ENCODE measurements around the gene EGFLAM.
A peak's percentile ranks its signal among the peaks of the same experiment; 100 is the strongest.
"Not testable (repeated sequence)": the region's sequence is repeated elsewhere in the genome, so short reads cannot be mapped to it uniquely, and the experiment has no call there.

Gene EGFLAM

DNA sequence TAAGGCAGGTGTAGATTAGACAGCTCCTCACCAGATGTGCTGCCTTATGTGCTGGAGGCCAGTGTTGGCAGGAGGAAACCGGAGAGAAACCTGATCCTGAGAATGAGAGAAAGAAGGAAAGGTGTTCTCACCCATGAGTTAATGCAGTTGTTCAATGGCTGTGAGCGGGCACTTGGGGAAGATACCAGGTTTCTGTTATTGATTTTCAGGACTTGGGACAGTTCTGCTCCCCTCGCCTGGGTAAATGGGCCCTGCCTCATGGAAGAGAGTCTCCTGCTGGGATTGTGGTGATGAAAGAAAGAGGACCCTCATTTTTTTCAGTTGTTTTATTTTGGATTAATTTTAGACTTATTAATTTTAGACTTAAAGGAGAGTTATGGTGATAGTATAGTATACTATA, 59.5 kb downstream of the EGFLAM start:
- in situ Hi-C loops (cut with MboI; ENCODE audit: low pct_unique_long_range_greater_than_20kb, low sequenced_read_pairs), result no loop called here
- DNase-seq, result no peak

DNA sequence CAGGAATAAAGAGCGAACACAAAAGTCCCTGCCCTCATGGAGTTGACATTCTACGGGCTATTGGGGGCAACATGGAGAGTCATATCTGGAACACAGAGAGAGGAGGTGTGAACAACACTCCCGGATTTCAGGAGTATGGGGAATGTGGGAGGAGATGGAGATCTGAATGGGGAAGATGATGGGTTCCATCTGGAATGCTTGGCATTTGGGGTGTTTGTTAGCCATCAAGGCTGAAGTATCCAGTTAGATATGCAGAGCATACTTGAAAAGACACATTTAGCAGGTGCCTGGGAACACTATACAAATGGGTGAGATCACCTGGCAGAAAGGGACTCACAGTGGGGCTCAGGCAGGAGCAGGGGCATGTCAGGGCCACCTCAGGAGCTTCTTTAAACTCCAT, 61.1 kb downstream of the EGFLAM start:
- DNase-seq, result no peak
- in situ Hi-C loops (cut with MboI; ENCODE audit: low pct_unique_long_range_greater_than_20kb, low sequenced_read_pairs), result no loop called here

DNA sequence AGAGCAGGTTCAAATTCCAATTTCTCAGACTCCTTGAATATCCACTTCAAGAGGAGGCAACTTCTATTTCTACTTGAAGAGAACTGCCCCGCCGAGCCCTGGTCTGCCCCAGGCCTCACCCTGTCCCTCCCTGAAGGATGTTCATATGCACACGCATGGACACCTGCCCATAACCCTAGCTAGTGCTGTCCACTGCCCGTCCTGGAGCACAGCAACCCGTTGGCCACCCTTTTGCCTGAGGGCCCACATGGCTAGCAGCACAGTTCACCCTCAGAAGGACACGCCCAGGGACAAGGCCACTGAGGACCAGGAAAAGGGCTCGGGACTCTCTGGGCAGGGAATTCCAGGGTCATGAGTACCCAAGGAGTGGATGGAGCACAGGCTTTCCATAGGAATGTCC, 63.6 kb downstream of the EGFLAM start:
- in situ Hi-C loops (cut with MboI; ENCODE audit: low pct_unique_long_range_greater_than_20kb, low sequenced_read_pairs), result no loop called here
- no peak for DNase-seq

DNA sequence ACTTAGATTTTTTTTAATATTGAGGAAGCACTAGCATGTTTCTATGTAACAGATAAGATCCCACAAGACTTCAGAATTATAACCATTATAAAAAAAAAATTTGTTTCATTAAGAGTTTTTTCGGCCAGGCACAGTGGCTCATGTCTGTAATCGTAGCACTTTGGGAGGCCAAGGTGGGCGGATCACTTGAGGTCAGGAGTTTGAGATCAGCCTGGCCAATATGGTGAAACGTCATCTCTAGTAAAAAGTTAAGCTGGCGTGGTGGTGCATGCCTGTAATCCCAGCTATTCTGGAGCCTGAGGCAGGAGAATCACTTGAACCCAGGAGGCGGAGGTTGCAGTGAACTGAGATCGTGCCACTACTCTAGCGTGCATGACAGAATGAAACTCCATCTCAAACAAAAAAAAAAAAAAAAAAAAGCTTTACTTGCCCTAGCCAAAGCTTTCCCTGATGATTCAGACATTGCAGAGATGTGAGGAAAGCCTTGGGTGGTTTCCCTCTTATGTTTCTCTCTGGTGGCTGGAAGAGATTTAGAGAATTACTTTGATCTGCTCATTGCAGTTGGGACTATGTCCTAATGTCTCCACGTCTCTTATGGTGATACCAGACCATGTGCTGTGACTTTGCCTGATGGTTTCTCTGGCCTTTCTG, 65.4 kb downstream of the EGFLAM start:
- no peak for DNase-seq
- in situ Hi-C loops (cut with MboI; ENCODE audit: low pct_unique_long_range_greater_than_20kb, low sequenced_read_pairs), result no loop called here

DNA sequence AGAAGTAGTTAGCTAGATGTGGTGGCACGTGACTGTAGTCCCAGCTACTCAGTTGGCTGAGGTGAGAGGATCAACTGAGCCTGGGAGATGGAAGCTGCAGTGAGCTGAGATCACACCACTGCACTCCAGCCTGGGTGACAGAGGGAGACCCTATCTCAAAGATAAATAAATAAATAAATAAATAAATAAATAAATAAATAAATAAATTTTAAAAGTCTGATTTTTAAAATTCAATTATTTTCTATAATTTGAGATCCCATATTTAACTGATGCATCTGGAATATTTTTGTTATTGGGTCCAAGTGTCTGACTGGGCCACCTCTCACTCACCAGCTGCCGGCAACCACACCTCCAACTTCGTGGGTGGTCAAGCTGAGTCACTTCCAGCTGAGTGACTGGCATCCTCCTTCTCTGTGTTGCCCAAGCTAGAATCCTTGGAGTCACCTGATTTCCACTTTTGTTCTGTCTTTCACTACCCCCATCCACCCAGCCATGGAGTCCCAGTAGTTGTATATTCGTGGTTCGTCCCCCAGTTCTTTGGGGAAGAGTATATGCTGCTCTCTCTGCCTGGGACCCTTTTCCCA, 70.9 kb downstream of the EGFLAM start:
- no peak for DNase-seq

DNA sequence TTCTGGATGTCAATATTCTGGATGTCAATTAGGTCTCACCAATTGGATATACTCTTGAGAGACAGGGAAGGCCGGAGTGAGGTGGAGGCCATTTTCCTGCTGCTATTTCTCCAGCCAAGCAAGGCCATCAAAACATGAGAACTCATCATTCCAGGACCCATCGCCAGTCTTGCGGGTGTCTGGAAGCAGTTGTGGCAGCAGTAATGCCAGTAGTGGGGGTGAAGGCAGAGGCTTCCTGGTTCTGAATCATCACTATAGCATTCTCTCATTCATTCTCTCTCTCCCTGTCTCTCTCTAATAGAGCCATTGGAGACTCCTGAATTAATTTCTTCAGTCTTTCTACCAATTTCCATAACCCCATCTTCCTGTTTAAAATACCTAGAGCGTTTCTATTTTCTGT, 71.8 kb downstream of the EGFLAM start:
- in situ Hi-C loops (cut with MboI; ENCODE audit: low pct_unique_long_range_greater_than_20kb, low sequenced_read_pairs), result no loop called here
- no peak for DNase-seq

More for the DNA sequence above, 70.9 kb downstream of the EGFLAM start:
- in situ Hi-C loops (cut with MboI; ENCODE audit: low pct_unique_long_range_greater_than_20kb, low sequenced_read_pairs), result no loop called here

DNA sequence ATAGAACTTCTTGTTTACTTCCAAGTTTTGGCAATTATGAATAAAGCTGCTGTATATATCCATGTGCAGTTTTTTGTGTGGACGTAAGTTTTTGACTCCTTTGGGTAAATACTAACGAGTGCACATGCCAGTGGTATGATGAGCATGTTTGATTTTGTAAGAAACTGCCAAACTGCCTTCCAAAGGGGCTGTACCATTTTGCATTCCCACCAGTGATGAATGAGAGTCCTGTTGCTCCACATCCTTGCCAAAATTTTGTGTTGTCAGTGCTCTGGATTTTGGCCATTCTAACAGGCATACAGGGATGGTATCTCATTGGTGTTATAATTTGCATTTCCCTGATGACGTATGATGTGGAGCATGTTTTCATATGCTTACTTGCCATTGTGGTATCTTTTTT, 73.5 kb downstream of the EGFLAM start:
- DNase-seq, result no peak
- in situ Hi-C loops (cut with MboI; ENCODE audit: low pct_unique_long_range_greater_than_20kb, low sequenced_read_pairs), result no loop called here

DNA sequence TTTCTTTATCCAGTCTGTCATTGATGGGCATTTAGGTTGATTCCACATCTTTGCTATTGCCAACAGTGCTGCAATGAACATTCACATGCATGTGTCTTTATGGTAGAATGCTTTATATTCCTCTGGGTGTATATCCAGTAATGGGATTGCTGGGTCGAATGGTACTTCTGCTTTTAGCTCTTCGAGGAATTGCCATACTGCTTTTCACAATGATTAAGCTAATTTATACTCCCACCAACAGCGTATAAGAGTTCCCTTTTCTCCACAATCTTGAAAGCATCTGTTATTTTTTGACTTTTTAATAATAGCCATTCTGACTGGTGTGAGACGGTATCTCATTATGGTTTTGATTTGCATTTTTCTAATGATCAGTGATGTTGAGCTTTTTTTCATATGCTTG, 74.8 kb downstream of the EGFLAM start:
- DNase-seq, result peak; percentile 19
- in situ Hi-C loops (cut with MboI; ENCODE audit: low pct_unique_long_range_greater_than_20kb, low sequenced_read_pairs), result not testable (repeated sequence)

DNA sequence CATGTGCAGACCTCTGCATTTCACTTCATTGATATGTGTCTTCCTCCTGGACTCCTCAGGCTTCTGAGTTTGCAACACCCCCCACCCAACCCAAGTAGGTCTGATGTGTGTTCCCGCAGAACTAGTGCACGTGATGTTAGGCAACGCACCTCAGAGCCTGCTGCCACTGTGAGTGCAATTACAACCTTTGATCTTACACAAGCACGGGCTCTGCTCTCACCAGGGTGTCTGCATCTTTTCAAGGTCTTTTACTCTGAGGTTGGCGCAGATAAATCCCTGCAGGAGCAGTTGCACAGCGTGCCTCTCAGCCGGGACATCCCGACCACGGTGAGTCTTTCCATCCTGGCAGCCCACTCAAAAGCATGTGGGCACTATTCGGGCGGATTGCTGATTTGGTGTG, 80.1 kb downstream of the EGFLAM start:
- DNase-seq, result no peak
- in situ Hi-C loops (cut with MboI; ENCODE audit: low pct_unique_long_range_greater_than_20kb, low sequenced_read_pairs), result no loop called here

DNA sequence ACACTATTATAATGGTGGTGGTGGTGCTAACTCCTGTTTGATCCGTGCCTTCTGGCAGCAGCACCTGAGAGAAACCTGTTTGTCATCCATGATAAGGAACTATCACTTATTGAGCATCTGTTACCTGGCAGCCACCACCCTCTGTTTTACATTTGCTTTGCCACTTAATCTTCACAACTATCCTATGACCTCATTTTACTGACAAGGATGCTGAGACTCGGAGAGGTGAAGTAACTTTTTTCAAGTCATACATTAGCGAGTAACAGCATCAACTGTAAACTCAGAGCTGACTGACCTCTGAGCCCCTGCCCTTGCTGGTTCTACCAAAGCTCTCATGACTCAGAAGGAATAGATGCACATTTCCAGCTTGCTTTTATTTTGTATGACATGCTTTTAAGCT, 81.1 kb downstream of the EGFLAM start:
- no peak for DNase-seq
- in situ Hi-C loops (cut with MboI; ENCODE audit: low pct_unique_long_range_greater_than_20kb, low sequenced_read_pairs), result no loop called here

DNA sequence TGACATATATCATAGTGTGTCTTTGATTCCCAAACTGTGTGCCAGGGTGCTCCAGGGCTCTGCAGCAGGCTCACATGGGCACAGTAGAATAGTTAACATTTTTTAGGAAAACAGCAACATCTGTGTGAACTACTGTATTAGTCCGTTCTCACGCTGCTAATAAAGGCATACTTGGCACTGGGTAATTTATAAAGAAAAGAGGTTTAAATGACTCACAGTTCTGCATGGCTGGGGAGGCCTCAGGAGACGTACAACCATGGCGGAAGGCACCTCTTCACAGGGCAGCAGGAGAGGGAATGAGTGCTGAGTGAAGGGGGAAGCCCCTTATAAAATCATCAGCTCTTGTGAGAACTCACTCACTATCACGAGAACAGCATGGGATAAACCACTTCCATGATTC, 82.7 kb downstream of the EGFLAM start:
- in situ Hi-C loops (cut with MboI; ENCODE audit: low pct_unique_long_range_greater_than_20kb, low sequenced_read_pairs), result no loop called here

DNA sequence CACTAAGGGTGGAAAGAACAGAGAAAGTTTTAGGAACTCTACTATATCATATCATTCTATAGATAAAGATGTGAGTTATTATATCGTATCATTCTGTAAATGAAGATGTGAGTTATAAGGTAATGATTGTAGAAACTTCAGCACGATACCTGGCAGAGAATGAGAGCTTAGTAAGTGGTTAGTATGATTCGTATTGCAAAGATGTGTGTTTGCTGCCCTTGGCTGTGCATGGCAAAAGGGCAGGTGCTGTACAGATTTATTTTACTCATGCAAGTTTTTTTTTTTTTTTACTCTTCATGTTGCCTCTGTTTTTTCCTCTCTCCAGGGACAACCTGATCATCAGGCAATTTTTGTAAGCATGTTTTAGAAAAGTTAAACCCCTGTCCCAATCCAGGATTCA, 83.3 kb downstream of the EGFLAM start:
- in situ Hi-C loops (cut with MboI; ENCODE audit: low pct_unique_long_range_greater_than_20kb, low sequenced_read_pairs), result no loop called here
- DNase-seq, result no peak

More for the DNA sequence above, 82.7 kb downstream of the EGFLAM start:
- DNase-seq, result no peak

DNA sequence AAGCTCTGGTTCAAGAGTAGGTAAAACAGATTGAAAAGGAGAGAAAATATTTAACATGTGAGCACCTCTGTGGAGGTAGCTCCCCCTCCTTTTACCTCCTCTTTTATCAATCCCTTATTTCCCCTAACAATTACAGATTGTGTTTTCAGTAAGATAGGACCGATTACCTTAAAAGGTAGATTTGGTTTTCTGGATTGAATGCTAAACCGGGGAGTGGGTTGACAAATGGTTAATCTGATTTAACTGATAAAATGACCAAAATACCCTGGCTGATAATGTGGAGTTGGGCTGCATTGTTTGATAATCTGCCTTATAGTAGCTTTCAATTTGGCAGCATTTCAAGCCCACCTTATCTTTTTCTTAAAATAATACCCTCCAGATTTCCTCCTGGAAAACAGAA, 83.9 kb downstream of the EGFLAM start:
- no peak for DNase-seq
- in situ Hi-C loops (cut with MboI; ENCODE audit: low pct_unique_long_range_greater_than_20kb, low sequenced_read_pairs), result no loop called here

DNA sequence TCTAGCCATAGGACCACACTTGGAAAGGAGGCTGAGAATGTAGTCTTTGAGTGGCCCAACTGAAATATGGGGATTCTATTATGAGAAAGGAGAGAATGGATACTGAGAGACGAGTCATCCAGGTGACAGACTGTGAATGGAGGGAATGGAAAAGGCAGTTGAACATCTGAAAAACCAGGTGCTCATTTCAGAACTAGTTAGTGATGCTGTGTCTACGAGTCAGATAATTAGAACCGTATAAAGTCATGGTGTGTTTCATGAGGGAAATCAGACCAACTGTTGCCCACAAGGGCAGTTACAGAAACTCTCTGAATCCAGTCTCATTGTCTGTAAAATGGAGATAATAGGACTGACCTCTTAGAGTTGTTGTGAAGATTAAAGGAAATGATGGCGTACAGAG, 86.5 kb downstream of the EGFLAM start:
- in situ Hi-C loops (cut with MboI; ENCODE audit: low pct_unique_long_range_greater_than_20kb, low sequenced_read_pairs), result no loop called here

DNA sequence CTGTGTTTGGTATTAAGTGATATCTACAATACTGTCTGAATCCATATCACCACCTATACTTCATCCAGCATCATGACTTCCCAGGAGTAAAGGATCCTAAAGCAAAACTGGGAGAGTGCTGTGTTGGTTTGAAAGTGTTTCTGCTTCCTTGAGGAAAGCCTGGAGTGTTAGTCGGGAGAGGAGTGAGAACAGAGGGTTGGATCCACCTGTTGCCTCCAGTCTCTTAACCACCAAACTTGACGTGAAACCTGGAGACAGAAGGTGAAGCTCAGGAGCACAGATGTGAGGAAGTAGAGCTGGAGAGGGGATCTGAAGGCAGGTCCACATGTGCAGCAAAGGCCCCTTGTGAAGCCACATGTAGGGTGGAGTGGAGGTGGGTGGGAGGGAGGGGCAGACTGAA, 88.2 kb downstream of the EGFLAM start:
- DNase-seq, result no peak
- in situ Hi-C loops (cut with MboI; ENCODE audit: low pct_unique_long_range_greater_than_20kb, low sequenced_read_pairs), result no loop called here

More for the DNA sequence above, 86.5 kb downstream of the EGFLAM start:
- no peak for DNase-seq

DNA sequence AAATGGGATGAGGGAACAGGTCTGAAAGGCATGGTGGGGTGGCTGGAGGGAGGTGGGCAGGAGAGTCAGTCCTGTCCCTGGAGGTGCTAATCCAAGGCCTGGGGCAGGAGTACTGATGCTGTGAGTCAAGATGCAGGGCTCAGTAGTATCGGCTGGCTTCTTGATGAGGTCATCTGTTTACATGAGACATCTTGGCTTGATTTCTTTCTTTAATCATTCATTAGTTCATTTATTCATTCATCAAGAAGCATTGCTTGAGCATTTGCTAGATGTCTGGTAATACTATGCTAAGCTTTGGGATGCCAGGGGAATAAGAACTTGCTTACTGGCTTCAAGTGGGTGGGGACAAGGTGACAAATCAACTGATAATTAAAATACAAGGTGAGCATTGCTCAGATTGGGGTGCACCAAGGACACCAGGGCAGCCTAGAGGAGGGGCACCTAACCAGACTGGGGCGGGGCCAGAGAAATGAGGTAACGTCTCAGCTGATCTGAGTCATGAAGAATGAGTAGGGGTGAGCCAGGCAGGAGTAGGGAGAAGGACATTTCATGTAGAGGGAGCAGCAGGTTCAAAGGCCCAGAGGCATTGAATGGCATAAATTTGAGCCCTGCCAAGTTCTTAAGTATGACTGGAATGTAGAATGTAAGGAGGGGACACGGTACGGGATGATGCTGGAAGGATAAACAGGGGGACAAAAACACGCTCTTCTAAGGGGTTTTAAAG, 88.8 kb downstream of the EGFLAM start:
- in situ Hi-C loops (cut with MboI; ENCODE audit: low pct_unique_long_range_greater_than_20kb, low sequenced_read_pairs), result no loop called here
- no peak for DNase-seq

DNA sequence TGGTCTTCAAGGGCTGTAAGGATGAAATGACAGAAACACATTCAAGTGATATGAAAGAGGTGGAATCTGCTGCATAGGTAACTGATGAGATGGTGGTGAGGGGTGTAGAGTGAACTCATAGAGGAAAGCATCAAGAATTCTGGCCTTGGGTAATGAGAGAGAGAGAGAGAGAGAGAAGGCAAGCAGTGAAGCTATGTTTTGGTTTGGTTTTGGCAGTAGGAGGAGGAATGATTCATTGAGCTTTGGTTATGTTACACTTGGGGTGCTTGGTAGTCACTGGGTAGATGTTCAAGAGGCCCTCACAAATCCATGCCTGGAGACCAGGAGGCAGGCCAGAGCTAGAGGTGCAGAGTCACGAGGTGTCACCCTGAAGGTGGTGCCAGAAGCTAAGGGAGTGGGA, 89.5 kb downstream of the EGFLAM start:
- in situ Hi-C loops (cut with MboI; ENCODE audit: low pct_unique_long_range_greater_than_20kb, low sequenced_read_pairs), result no loop called here
- DNase-seq, result no peak

DNA sequence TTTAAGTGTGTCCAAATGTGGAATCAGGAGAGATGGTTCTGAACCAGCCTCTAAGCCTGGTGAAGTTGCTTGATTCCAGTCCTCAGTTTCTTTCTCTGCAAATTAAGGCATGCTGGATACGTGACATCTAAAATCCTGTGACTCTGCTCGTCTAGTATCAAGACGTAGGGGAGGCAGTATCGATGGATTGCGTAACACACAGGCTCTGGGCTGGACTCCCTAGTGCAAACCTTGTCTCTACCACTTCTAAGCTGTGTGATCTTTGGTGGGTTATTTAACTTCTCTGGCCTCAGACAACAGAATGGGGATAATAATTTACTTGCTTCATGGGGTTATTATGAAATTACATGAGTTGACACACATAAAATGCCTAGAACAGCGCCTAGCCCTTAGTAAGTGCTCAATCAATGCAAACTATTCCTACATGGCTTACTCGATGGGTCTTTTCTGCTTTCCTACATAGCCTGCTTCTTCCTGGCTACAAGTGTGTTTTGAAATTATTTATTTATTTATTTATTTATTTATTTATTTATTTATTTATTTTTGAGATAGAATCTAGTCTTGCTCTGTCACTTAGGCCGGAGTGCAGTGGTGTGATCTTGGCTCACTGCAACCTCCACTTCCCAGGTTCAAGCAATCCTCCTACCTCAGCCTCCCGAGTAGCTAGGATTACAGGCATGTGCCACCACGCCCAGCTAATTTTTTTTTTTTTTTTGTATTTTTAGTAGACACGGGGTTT, 102.1 kb downstream of the EGFLAM start:
- in situ Hi-C loops (cut with MboI; ENCODE audit: low pct_unique_long_range_greater_than_20kb, low sequenced_read_pairs), result no loop called here
- no peak for DNase-seq

DNA sequence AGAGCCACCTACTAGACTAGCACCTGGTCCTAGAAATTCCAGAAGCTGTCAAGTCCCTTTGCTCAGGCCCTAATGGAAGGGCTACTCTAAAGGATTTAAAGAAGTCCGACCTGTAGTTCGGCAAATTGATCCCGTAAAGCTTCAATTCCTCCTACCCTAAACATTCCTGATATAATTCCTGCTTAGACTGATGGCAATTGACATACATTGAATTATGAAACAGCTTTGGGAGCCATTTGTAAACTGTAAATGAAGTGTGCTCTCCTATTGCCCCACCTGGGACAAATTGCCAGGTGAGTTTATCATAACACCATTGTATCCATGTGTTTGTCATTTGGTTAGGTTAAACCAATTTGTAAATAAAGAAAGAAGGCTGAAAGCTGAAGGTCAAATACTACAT, 104.4 kb downstream of the EGFLAM start:
- DNase-seq, result no peak
- in situ Hi-C loops (cut with MboI; ENCODE audit: low pct_unique_long_range_greater_than_20kb, low sequenced_read_pairs), result no loop called here

DNA sequence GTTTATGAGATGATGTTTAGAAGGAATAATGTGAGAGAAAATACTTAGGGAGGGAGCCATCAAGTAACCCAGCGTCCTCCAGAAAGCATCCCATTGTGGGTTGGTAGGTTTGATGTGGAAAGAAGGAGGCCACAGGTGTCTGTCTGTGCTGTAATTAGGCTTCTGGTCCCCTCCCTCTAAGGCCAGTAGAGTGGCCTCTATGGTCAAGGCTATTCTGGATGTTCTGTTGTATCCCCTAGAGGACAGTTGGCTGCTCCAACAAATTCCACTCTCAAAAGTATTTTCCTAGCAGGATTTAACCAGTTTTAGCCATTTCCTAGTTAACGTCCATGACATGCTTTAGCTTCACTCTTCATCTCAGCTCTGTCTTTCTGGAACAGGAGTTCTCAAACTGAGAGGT, 106.5 kb downstream of the EGFLAM start:
- in situ Hi-C loops (cut with MboI; ENCODE audit: low pct_unique_long_range_greater_than_20kb, low sequenced_read_pairs), result no loop called here

More for the DNA sequence above, 106.5 kb downstream of the EGFLAM start:
- no peak for DNase-seq
